Activated naive CD4-positive, alpha-beta T cell treated with anti-CD3 and anti-CD28 coated beads, Interleukin-2, amount 50 U/mL, for 24 hours (primary cell): ENCODE measurements around the gene PALD1.

ENCODE experiments used
- H3K27ac Mint-ChIP-seq: one replicate; pipeline ENCODE4 v1.8.0; 2021; ENCODE audit warnings: mild to moderate bottlenecking, mixed read lengths
- H3K27me3 Mint-ChIP-seq: one replicate; pipeline ENCODE4 v1.8.0; 2021; ENCODE audit warnings: mixed read lengths
- H3K36me3 Mint-ChIP-seq: one replicate; pipeline ENCODE4 v1.8.0; 2021; ENCODE audit warnings: mixed read lengths
- H3K4me1 Mint-ChIP-seq: one replicate; pipeline ENCODE4 v1.8.0; 2021; ENCODE audit warnings: mixed read lengths
- H3K4me3 Mint-ChIP-seq: one replicate; pipeline ENCODE4 v1.8.0; 2021; ENCODE audit warnings: mild to moderate bottlenecking, mixed read lengths
- H3K9me3 Mint-ChIP-seq: one replicate; pipeline ENCODE4 v1.8.0; 2021; ENCODE audit warnings: mixed read lengths

PALD1 gene

DNA sequence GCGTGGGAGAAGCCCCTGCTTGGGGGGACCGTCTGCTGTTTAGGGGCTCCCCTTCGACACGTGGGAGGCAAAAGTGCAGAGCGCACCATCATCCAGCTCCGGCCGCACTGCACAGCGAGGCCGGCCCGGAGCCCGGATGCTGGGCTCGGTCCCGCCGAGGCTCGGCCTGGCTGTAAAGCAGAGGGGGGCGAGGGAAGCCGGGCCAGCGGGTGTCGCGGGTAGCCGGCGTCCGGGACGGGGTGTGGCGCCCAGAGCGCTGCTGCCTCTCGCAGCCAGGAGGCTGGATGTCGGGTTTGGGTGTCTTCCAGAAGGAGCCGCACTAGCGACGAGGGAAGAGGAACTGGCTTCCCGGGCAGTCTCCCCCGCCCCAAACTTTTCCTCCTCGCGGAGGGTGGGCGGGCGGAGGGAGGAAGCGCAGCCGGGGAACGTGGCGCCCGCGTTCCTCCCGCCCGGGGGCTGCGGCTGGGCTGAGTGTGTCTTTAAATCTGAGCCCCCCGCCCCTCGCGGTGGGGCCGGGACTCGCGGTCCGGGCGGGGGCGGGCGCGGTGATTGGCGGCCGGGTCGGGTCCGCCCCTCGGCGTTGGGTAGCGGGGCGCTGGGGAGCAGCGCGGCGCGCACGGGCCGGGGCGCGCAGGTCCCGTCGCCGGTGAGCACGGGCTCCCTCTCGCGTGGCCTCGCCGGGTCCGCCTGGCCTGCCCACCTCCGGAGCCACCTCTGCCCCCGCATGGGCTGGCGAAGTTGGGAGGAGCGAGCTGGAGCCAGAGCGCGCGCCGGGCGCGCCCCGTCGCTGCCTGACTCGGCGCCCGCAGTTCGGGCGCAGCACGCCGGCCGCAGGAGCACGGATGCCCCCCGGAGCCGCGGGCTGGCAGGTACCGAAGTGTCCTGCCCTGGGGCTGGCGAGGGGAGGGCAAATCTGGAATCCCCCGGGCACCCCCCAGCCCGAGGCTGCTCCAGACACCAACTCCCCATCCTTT is at the start of gene PALD1:
PALD1 (plus strand) TSS at position 577 of the 974 bp plus-strand sequence. CDS start 47,185 bp downstream, outside the sequence.
- Mint-ChIP-seq H3K4me1 (peaks cover 60% of the 10 kb centered on the region), H3K9me3 (no peaks in the 10 kb centered on the region), H3K27ac (peak within 1 kb of the TSS; percentile 93), H3K27me3 (no peaks in the 10 kb centered on the region), H3K4me3 (peak within 1 kb of the TSS; percentile 82), H3K36me3 (no peaks in the 10 kb centered on the region)

DNA sequence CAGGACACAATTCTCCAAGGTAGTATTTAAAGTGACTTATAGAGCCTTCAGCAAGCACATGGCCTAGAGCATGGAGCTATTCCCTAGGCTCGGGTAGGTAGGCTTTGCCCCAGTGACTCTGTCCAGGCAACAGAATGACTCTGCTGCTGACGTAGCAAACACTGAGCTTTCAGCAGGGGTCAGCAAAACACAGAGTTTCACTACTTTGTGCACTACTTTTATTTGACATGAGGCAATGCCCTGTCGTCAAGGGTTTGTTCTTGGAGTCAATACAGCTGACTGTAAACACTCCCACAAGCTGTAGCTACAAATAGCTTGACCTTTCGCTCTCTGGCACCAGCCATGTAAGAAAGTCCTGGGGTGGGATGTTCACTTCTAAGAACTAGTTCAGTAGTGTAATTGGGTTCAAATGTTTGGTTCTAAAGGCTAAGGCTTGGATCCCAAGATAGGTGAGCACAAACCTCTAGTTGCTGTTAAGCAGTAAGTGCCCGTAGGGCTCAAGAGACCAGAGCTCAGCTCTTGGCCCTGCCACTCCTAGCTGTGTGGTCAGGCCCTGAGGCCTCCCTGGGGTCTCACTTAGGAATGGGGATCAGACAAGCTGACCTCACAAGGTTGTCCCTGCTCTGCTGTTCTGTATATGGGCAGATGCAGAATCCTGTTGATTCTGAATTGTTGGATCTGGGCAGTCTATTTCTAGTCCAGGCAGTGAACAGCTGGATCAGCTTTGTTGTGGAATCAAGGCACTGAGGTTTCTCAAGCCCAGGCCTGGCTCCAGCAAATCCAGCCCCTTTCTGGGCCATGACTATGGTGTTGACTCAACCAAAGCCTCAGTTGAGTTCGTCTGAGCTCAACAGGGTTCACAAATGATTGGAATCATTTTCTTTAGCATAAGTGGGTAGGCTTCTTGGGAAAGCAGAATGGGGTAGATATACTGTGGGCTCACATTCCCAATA is 47.8 kb upstream of the PALD1 start:
- no peak overlapping the region for H3K27ac Mint-ChIP-seq
- H3K4me3 Mint-ChIP-seq = no peak overlapping the region
- peaks cover 3% of the 10 kb centered on the region for H3K36me3 Mint-ChIP-seq
- H3K4me1 Mint-ChIP-seq = peaks cover 33% of the 10 kb centered on the region
- no peaks in the 10 kb centered on the region for H3K27me3 Mint-ChIP-seq
- H3K9me3 Mint-ChIP-seq = no peaks in the 10 kb centered on the region

DNA sequence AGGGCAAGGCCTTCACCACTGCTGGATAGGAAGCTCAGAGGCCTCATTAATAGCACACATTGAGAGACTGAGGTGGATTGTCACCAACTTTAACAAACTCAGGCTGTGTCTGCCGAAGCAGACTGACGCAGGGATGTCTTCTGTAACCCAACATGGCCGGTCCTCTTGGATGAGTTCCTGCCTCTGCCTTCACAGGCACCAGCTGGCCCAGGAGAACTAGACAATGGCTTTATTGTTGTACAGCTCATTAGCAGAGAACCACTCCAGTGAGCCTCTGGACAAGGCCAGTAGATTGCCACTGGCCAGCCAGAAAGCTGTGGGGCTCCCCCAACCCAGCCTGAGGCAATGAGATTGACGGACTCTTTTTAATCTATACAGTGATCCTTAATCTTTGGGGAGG is 46.5 kb upstream of the PALD1 start:
- Mint-ChIP-seq H3K27me3 (no peaks in the 10 kb centered on the region), H3K36me3 (peaks cover 3% of the 10 kb centered on the region), H3K4me1 (peaks cover 33% of the 10 kb centered on the region), H3K9me3 (no peaks in the 10 kb centered on the region), H3K27ac (peak overlapping the region; percentile 63), H3K4me3 (no peak overlapping the region)

DNA sequence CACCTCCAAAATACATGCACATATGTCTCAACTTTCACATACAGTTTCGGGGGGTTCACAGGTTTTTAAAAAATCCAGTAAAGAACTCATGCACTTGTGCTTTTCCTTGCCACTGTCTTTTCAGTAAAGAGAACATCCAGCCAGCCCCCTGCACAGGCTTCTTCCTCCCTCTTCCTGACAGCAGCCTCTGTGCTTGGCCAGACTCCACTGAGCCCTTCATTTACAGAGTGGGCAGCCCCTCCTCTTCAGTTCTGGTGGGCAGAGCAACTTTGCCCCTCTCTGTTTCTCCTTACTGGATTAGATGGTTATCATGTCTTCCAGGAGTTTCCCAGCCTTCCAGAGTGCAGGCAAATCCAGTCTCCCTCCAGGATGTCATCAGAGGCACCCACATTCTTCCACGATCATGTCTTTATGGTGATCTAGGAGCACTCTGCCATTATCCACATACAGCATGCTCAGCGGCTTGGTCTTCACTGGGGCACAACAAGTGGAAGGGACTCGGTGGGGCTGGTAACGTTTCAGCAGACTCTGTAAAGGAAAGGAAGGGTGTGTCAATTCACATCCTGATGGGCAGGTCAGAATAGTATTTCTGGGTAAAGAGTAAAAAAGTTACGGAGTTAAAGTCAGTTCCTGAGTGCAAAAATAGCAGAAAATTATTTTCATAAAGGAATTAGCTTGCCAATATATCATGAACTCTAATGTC is 45.9 kb upstream of the PALD1 start:
- Mint-ChIP-seq H3K27me3 (no peaks in the 10 kb centered on the region), H3K27ac (peak overlapping the region; percentile 47), H3K4me3 (peak overlapping the region; percentile 68), H3K9me3 (no peaks in the 10 kb centered on the region), H3K4me1 (peaks cover 33% of the 10 kb centered on the region), H3K36me3 (peaks cover 3% of the 10 kb centered on the region)

DNA sequence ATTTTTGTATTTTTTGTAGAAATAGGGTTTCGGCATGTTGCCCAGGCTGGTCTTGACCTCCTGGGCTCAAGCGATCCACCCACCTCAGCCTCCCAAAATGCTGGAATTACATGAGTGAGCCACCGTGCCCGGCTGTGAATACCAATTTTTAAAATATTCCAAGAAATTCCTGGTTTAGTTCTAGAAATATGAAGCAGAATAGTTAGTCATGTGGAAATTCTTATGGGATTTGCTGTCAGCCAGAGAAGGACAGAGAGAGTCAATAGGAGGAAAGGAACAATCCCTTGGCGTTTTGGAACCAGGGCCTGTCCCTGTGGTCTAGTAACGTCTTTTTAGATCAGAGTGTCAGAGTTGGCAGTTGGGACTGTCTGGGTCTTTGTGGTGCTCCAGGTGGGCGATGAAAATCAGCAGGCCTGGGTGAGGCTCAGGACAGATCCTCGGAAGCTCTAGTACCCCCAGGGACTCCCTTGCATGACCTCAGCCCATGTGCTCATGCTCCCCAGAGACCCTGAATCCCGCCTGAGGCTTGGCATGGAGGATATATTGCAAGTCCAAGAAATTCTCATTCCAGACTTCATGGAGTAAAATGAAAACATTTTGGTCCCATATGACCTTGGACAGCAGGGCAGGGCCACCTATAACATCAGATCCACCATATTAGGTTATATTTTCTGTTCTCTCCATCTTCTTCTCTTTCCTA is 44.8 kb upstream of the PALD1 start:
- H3K27me3 Mint-ChIP-seq = no peaks in the 10 kb centered on the region
- no peaks in the 10 kb centered on the region for H3K9me3 Mint-ChIP-seq
- peak overlapping the region; percentile 51 for H3K27ac Mint-ChIP-seq
- peak overlapping the region; percentile 26 for H3K4me3 Mint-ChIP-seq
- no peaks in the 10 kb centered on the region for H3K36me3 Mint-ChIP-seq
- H3K4me1 Mint-ChIP-seq = peaks cover 30% of the 10 kb centered on the region

DNA sequence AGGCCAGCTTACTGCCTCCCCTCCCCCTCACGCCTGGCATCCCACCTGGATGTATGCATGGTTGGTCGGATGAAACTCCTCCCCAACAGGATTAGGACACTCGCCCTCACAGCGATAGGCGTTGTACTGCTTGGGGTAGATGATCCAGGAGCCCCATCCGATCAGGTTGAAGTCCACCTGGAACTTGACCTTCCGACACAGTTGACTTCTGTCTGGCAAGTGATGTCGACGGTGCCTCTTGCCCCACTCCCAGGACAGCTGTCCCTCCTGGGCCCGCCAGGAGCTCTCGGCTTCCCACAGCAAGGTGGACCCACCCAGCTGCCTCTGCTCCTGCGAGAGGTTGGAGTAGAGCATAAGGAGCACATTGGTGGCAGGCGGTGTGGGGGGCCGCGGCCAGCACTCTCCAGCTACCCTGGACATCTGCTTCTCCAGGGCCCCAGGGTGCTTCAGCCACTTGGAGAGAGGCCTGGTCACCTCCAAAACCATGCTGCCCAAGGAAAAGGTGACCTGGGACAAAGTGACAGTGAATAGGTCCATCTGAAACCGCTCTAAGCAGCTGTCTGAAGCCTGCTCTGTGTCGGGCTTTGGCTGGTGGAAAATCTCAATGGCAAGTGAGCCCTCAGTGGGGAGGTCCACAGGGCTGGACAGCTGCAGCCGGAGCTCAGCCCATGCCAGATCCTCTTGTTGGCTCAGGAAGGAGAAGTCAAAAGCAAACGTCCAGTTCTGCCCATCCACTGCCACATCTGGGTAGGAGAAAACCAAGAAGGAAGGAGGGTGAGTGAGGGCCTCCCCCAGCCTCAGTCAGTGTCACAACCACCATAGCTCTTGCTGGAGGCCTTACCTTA is 43.1 kb upstream of the PALD1 start:
- Mint-ChIP-seq H3K9me3 (no peaks in the 10 kb centered on the region), H3K4me3 (no peak overlapping the region), H3K4me1 (peaks cover 30% of the 10 kb centered on the region), H3K36me3 (no peaks in the 10 kb centered on the region), H3K27me3 (peaks cover 7% of the 10 kb centered on the region), H3K27ac (no peak overlapping the region)

DNA sequence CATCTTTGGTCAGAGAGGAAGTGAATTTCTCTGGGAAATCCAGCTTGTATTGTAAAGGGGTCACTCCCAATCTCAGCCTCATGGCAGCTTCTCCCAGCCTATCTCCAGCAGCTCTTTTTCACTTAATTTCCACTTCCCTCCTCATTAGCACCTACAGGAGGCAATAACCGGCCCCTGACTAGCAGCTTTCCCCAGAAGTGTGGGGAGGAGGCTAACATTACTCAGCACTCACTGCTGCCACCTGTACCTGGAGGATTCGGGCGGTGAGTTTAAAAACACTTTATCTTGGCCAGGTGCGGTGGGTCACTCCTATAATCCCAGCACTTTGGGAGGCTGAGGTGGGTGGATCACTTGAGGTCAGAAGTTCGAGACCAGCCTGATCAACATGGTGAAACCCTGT is 40.8 kb upstream of the PALD1 start:
- Mint-ChIP-seq H3K4me1 (peaks cover 21% of the 10 kb centered on the region), H3K27me3 (peaks cover 20% of the 10 kb centered on the region), H3K4me3 (no peak overlapping the region), H3K36me3 (no peaks in the 10 kb centered on the region), H3K9me3 (no peaks in the 10 kb centered on the region), H3K27ac (no peak overlapping the region)

DNA sequence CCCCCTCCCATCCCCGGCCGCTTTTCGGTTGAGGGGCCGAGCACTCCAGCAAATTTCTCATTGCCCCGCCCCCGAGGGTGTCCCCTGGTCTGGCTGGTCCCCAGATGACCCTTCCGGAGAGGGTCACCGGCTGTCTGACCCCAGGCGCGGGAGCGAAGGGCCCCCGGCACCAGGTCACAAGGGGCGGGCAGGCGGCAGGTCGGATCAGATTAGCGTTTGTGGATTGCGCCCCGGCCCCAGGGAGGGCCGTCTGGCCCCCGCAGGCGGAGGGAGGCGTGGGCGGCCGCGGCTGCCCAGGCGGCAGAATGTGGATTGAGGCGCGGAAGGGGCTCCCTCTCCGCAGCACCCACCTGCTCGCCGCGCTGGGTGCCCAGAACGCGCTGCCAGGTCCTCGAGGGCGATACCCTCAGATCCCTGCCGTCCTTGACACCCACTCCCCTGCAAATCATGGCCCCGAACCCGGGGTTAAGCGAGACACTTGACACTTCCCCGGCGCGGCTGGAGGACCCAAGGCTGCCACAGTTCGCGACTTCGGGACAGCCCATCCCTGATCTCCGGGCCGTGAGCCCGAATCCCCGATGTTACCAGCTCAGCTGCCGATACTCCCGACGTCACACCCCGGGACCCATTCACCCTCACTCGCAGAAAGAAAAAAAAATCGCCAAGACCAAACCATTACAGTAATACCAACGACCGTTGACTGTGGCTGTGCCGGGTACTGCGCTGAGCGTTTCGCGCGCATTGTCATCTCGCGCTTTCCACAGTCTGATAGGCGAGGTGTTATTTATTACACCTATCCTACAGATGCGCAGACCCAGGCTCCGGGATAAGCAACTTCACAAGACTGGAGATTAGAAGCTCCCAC is 38.0 kb upstream of the PALD1 start:
- Mint-ChIP-seq H3K36me3 (no peaks in the 10 kb centered on the region), H3K27me3 (peaks cover 20% of the 10 kb centered on the region), H3K4me3 (peak overlapping the region; percentile 85), H3K27ac (peak overlapping the region; percentile 59), H3K4me1 (peaks cover 6% of the 10 kb centered on the region), H3K9me3 (no peaks in the 10 kb centered on the region)

DNA sequence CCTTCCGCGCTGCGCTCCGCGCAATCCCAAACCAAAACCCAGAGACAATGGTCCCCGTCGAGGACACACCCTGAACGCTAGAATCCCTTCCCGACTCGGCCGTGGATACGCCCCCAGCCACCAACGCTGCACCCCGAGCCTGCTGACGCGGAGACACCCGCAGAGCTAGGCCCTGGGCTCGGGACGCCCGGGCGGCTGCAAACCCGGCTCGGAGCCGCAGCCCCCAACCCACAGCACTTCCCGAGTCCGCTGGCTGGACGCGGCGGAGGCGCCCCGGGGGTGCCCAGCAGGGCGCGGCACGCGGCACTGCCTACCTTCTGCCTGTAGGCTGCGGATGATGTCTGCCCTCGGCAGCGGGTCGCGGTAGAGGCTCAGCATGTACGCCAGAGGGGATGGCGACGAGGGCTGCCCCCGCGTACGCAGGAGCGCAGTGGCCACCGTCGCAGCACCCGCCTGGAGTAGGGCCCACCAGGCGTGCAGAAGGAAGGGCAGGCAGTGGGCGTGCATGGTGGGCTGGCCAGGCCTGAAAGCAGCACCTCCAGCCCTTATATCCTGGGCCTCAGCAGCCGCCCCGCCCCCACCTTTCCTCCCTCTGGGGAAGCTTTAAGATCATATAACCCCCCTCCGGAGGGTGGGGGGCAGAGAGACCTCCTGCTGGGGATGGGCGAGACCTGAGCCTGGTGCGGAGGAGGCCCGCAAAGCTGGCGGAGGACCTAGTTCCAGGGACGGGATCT is 37.2 kb upstream of the PALD1 start, which contains the start of gene NODAL:
NODAL (minus strand) TSS at position 521 of the 734 bp plus-strand sequence; CDS start at position 507, 14 bp downstream.
- Mint-ChIP-seq H3K36me3 (no peaks in the 10 kb centered on the region), H3K4me3 (peak within 1 kb of the TSS; percentile 85), H3K9me3 (no peaks in the 10 kb centered on the region), H3K27me3 (peaks cover 20% of the 10 kb centered on the region), H3K27ac (peak within 1 kb of the TSS; percentile 59), H3K4me1 (peaks cover 6% of the 10 kb centered on the region)

DNA sequence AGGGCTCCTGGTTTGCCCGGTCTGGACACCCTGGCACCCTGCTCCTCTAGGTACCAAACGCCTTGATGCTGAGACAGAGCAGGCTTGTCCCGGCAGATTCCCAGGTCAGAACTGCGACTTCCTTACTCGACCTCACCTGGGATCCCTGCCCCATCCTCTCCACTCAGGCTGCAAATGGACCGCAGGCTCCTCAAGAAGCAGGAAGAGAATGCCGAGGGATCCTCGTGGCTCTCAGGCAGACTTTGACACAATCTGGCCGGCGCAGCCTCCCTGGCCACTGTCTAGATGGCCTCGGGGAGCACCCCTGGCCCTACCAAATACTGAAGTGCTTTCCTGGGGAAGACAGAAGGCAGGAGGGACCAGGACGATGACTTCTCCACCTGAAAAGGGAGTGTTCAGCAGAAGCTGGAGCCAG is 36.7 kb upstream of the PALD1 start:
- Mint-ChIP-seq H3K4me3 (no peak overlapping the region), H3K4me1 (peaks cover 6% of the 10 kb centered on the region), H3K27ac (no peak overlapping the region), H3K27me3 (peaks cover 20% of the 10 kb centered on the region), H3K36me3 (no peaks in the 10 kb centered on the region), H3K9me3 (no peaks in the 10 kb centered on the region)

DNA sequence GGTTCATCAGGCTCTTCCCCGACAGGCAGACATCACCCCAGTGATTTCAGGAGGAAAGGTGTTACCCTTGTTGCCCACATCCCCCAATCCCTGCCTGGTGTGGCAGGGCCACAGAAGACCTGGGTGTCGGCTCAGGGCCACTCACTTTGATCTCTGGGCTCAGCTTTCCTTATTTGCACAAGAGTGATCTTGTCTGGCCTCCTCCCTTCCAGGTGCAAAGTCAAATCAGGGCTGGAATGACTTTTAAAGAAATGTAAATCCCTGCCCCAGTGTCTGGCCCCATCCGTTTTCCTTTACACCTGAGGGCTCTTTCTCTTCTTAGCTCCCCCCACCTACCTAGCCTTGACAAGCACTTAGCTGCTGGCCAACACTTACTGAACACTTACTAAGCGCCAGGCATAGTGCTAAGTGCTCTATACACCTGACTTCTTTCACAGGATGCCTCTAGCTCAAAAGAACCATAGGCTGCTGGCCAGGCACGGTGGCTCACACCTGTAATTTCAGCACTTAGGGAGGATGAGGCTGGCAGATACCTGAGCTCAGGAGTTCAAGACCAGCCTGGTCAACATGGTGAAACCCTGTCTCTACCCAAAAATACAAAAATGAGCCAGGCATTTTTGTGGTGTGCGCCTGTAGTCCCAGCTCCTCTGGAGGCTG is 36.1 kb upstream of the PALD1 start:
- Mint-ChIP-seq H3K36me3 (no peaks in the 10 kb centered on the region), H3K9me3 (no peaks in the 10 kb centered on the region), H3K4me1 (peaks cover 6% of the 10 kb centered on the region), H3K27ac (no peak overlapping the region), H3K27me3 (peaks cover 20% of the 10 kb centered on the region), H3K4me3 (peak overlapping the region; percentile 72)

DNA sequence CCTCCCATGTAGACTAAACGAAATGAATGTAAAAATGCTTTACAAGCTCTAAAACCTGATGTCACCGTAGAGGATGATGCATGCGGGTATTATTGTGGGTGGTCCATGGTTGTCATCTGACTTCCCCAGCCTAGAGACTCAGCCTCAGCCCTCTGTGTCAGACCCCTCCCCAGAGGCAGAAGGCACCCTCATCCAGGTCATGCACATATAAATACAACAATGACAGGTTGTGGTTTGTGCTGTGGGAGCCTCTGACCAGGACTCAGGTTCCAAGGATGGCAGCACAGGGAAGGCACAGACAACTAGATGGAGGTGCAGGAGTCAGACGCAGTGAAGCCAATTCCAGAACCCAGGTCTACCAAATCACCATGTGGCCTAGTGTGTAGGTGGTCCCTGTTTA is 33.8 kb upstream of the PALD1 start:
- Mint-ChIP-seq H3K9me3 (no peaks in the 10 kb centered on the region), H3K4me3 (no peak overlapping the region), H3K4me1 (peaks cover 6% of the 10 kb centered on the region), H3K36me3 (no peaks in the 10 kb centered on the region), H3K27ac (no peak overlapping the region), H3K27me3 (peaks cover 15% of the 10 kb centered on the region)
